NCI-H1694 (cell line): ENCODE data around the gene IQCN.

ENCODE experiments used
- DNase-seq: peaks from one replicate; lab custom pipeline; 2025; lab: John Stamatoyannopoulos, UW

IQCN gene

DNA sequence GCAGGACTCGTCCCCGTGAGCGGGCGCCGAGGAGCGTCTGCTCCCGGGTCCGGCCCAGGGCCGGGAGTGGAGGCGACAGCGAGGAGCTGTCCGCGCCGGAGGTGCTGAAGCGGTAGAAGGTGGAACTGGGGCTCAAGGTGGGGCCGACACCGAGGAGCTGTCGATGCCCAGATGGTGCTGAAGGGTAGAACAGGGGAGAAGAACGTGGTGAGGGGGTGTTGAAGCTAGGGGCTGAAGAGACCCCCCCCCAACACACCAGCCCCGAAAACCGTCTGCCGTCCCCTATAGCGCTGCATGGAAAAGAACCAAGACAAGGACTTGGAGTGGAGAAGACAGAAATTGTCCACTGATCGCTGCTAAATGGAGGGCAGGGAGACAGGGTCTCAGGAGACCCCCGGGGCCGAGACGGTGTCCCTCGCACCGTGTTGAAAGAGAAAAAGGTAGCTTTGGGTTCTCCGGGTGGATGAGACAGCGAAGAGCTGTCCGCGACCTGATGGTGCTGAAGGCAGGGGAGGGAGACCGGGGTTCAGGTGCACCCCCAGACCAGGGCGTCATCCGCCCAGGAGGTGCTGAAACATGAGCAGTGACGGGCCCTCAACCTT, 40.9 kb downstream of the IQCN start:
- DNase-seq, result no peak

DNA sequence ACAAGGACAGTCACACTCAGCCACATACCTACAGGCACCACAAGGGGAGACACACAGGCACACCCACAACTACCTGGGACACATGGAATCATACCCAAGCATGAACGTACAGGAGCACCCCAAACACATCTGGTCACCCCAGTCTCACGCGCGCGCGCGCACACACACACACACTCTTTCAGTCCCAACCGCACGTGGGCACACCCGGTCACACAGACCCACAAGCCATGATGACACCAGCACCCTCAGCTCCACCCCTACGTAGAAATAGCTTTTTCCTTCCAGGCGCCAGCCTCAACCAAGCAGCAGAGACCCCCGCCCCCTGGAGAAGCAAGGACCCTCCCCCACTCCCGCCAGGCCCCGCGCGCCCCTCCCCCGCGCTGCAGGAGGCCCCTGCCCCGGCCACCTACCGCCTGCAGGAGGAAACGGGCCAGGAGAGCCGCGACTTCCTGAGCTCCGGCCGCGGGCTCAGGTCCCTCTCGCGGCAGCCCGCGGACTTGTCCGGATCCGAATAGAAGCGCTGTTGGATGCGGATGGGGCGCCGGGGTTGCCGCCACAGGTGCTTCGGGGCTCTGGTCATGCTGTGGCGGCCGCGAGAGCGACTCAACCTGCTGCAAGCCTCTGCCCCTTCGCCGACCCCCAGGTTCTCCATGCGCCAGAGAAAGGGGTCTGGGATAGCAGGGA, 41.6 kb downstream of the IQCN start:
- peak; percentile 15 for DNase-seq

DNA sequence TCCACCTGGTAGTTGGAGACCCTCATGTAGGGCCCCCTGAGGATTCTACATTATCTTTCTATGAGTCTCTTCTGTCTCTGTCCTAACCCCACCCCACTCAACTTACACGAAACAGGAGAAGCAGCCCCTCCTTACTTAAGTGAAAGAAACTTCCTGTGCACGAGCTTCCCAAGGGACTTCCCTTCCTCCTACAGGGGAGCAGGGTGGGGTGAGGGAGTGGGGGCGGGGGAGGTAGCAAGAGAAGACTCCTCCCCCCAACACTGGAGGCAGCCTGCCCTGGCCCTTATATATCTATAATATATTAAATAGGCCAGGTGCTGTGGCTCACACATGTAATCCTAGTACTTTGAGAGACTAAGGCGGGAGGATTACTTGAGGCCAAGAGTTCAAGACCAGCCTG, 42.5 kb downstream of the IQCN start:
- no peak for DNase-seq

DNA sequence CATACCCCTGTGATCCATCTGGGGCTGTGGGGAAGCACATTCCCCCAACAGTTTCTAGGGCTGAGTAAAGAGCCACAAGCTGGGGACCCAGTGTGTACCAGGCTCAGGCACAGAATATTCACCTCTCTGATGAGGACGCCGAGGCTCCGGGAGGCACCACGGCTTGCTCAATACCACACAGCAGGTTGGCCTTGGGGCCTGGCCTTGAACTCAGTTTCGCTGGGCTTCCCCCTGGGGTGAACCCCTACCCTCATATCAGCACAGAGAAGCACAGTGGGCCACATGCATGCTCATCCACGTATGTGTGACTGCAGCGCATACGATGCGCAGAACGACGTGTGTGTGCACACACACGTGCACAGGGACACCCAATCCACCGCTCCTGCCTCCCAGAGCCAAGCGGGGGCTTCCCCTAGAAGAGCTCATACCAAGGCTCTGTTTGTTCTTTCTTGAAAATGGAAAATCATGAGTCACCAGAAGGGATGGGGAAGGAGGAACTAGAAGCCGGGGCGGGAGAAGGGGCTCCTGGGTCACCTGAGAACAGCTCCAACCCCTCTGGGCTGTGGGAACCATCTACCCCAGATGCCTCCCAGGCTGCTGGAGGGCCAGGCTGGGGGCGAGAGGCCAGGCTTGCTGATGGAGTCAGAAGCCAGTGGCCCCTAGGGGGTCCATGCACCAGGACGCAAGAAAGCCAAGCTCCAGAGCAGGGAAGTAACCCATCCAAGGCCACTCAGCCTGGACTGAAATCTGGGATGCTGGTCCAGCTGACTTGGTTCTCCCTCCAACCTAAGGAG, 43.1 kb downstream of the IQCN start:
- no peak for DNase-seq

DNA sequence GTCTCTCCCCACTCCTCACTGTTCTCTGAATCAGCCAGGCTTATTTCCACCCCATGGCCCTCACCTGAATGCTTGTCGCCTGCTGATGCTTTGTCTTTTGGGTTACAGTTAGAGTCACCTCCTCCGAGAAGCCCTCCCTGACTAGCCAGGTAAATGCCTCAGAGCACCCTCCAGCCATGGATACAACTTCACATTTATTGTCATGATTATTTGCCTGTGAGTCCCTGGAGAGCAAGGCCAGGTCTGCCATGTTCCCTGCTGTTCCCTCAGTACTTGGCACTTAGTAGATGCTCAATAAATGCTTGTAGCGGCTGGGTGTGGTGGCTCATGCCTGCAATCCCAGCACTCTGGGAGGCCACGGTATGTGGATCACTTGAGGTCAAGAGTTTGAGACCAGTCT, 44.3 kb downstream of the IQCN start:
- no peak for DNase-seq

DNA sequence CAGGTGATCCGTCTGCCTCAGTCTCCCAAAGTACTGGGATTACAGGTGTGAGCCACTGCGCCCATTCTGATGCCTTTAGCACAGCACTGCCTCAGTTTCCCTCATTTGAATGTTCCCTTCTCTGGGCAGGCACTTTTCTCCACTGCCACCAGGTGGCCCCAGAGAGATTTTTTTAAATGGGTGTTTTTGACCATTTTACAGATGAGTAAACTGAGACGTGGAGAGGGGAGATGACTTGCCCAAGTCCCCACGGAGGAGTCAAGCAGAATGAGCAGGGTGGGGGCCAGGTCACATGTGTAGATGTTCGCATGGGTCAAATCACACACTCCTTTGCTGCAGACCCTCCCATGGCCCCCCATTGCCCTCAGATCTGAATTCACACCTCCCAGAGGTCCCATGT, 44.8 kb downstream of the IQCN start:
- DNase-seq, result no peak

DNA sequence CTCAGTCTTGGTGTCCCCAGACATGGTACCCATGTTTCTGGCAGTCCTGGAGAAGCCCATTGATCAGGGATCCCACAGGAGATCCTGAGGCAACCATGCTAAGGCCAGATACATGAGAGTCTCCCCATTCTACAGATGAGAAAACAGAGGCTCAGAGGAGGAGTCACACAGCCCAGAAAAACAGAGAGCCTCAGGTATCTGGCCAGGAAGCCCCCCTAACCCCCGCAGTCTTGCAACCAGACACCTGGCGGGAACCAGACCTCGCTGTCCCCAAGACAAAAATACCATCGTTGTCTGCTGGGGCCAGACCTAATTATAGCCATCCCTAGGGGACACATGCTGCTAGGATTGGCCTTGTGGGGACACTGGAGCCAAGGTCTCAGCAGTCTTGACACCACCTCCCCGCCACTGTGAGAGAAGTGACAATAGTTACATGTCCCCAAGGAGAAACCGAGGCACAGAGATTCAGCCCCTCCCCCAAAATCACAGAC, 46.4 kb downstream of the IQCN start:
- DNase-seq, result no peak

DNA sequence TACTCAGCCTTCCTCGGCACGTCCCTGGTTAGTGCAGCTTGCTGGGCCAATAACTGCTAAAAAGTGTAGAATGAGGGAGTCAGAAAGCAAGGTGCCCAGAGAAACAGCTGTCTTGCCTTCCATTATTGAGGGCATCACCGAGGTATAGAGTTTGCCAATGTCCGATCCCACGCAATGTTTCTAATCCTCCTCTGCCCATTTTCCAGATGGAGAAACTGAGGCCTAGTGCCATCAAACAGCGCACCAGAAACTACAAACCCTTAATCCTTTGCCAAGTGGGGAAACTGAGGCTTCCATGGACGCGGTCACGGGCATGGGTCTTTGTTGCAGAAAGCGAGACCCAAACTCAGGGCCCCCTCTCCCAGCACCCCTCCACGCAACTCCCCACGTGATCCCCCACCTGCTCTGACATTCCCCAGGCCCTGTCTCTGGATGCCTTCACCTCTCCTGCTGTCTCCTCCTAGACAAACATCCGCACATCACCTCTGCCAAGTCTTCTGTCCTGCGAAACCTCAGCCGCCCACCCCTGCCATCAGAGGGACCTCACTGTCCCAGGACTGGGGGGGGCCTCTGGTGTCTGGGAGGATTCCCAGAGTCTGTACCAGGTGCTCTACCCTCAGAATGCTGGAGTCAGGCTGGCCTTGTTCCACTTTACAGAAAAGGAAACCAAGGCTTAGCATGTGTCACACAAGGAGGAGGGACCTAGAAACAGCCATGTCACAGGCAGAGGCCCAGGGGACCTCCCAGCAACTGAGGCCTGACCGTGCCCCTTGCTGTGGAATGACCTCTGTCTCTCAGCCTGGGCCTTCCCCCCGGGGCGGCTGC, 47.1 kb downstream of the IQCN start:
- DNase-seq, result no peak

DNA sequence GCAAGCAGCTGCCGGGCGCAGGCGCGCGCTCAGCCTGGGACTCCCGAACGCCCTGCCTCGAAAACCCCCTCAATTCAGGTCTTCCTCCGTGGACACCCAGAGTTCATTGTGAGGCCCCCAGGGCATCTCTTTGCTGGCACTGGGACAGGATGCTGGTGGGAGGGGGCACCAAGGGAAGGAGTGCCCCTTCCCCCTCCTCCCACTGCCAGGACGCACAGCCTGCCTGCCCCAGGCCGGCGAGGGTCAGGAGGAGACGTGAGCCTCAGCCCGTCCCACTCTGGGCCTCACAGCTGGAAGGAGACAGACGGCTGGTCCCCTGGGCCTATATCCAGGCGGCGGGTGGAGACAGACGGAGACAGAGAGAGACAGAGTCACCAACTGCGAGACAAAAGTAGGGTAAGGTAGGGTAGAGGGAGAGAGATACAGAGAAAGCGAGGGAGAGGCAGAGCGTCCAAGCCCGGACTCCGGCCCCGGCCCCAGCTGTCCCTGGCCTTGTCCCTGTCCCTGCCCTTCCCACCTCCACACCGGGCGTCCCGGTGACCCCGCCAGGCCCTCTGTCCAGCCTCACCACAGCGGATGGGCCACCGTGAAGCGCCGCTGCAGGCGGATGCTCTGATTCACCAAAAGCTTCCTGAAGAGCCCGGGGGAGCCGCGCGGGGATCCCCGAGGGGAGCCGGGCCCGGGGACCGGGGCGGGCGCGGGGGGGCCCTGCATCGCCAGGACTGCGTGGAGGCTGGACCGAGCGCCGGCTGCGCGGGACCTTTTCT, 48.4 kb downstream of the IQCN start, which contains the start of gene PDE4C:
TSS of gene PDE4C (minus strand) at position 737 of the 767 bp plus-strand sequence. CDS start at position 714, 23 bp downstream.
- no peak for DNase-seq

DNA sequence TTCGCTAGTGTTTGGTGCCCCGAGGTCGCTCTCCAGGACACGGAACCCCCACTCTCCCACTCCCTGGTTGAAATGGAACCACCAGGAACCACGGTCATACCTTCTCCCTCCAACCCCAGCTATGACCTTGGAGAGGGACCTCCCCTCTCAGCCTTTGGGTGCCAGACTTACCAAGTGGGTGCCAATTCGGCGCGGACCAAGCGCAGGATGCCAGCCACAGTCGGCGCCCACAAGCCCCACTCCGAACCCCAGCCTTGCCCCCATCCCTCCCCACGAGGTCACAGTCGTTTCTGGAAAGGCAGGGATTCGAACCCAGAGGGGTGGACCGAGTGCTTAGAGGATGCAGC, 48.9 kb downstream of the IQCN start:
- no peak for DNase-seq

DNA sequence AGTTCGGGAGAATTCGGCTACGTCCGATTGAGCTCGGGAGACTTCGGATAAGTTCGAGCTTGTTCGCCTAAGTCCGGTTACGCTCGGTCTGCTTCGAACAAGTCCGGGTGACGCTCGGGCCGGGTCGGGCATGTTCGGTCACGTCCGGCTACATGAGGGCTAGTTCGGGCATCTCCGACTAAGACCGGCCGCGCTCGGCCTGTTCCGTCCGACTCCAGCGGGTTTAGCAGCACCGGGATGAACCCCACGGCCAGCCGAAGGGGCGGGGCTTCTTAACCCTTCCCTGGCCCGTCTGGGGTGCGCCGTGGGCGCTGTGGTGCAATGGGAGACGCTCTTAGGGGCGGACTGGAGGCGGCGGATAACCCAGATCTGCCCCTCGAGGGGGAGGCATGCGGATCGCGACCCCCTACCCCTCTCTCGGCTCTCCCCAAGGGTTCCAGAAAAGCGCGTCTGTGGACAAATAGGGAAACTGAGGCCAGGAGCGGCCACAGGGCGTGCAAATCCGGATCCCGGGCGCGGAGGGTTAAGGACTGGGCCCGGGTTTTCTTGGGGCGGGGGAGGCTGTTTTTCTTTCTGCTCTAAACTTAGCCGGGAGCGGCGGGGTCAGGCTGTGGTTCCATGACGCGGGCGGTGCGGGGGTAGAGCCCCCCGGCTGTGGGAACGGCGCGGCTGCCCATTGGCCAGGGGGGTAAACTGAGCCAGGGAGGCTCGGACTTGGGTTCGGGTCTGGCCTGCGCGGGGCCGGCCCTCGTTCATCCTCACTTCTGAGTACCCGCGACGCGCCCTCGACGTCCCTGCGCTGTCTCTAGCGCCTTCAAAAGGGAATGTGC, 49.5 kb downstream of the IQCN start:
- DNase-seq, result peak; percentile 68

DNA sequence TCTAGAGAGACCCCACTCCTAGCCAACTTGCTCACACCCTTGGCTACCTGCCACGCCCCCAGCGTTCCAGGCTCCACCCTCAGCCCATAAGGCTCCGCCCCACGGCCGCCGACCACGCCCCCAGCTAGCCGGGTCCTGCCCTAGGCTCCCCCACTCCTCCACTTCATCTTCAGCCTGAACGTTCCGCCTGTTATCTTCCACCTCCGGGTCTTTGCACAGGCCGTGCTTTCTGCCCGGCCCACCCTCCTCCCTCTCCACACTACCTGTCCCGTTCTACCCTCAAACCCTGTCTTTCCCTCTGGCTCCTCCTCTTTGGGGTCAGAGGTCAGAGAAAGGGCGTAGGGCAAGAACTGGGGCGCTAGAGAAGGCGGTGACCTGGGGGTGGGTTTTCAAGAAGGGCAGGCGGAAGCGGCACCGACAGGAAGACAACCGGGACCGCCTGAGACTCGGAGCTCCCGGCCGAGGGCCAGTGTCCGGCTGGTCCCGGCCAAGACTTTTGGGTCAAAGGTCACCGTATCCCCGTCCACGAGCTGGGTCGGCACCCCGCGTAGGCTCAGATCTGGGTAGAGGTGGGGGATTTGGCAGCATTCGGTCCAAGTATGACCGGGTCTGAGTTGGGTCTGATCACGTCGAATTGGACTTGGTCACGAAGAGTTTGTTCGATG, 50.3 kb downstream of the IQCN start:
- no peak for DNase-seq

DNA sequence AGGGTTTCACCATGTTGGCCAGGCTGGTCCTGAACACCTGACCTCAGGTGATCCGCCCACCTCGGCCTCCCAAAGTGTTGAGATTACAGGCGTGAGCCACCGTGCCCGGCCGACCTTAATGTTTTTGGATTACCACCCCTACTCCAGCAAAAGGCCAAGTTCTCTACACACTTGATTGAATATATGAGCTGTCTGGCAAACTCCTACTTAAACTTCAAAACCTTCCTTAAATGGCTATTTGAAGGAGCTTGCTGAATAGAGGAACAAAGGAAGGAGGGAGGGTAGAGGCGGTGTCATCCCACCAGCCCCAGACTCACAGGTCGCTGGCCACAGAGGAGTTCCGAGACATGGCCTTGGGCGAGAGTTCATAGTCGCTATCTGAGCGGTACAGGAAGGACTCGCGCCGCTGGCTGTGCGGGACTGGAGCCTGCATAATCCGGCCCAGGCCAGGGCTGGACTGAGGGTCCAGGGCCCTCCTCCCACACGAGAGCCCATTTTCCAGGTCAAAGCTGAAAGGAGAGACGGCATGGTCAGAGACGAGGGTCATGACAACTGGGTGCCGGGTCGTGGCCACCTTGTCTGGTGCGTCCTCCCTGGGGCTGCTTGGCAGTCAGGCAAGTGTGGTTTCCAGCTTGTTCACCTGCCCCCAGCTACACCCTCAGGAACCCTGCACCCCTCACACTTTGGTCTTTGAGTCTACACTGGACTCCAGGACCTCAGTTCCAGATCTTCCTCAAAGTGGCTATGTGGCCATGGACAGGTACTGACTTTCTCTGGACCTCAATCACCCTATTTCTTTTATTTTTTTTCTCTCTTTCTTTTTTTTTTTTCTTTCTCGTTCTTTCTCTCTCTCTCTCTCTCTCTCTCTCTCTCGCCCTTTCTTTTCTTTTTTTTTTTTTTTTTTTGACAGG, 52.2 kb downstream of the IQCN start:
- DNase-seq, result no peak

DNA sequence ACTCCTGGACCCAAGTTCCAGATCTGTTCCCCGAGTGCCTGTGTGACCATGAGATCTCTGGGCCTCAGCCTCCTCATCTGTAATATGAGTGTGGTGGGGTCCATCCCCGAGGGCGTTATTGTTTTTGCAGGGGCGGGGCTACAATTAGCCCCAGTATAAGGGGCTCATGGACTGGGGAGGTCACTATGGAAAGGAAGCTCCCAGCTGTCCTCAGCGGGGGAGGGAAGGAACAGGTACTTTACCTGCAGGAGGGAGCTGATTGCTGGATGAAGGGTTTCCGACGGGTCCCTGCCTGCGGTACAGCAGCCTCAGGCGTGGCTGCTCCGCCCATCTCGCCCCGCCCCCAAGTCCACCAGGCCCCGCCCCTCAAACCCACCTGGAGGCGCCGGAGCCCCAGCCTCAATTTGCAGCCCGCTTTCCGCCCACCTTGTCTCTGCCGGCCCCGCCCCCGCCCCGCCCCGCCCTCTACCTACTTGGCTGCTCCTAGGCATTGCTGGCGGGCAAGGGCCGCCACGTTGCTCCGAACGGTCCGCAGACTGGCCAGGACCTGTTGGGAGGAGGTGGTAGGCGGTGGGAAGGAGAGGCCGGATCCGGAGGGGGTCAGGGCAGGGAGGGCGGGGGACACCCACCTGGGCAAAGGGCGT, 53.5 kb downstream of the IQCN start:
- no peak for DNase-seq

DNA sequence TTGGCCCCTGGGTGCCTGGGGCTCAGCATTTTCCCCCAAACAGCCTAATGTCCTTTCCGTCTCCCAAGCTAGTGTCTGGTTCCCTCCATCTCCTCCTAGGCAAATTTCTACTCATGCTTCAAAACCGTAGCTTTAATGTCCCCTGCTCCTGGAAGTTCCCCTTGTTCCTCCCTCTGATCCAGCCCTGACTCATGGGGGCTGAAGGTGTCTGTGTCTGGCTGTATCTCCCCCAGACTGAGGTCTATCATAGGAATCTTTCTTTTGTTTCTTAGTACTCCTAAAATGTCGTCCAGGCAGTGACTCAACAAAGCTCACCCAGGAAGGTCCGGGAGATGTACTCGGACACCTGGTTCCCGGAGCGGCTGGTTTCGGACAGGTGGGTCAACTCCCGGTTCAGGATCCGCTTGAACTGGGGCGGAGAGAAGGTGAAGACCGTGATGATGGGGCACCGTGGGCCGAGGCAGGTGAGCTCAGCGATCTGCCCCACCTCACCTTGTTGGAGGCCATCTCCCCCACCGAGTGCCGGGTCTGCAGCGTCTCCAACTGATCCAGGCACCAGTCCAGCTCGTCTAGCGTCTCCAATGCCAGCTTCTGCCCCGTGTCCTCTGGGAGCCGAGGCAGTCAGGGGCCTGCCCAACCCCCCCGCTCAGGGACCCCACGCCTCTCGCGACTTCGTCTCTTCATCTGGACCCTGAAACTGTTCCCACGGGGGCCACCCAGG, 54.2 kb downstream of the IQCN start:
- DNase-seq, result no peak

DNA sequence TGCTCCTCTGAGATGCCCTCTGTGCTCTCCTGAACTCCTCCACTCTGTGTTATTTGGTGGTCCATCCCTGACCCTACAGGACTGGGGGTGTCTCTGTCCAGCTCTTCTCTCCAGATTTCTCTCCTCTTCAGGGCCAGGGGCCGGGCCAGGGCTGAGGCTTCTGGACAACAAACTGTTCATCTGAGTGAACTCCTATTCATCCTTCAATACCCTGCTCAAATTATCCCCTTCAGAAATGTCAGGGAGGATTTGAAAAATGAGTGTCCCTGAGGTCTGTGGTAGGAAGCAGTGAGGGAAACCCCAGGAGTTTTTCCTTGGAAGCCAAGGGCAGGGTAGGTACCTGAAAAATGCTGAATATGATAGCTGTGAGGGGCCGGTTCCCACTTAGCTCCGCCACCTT, 55.7 kb downstream of the IQCN start:
- DNase-seq, result no peak

DNA sequence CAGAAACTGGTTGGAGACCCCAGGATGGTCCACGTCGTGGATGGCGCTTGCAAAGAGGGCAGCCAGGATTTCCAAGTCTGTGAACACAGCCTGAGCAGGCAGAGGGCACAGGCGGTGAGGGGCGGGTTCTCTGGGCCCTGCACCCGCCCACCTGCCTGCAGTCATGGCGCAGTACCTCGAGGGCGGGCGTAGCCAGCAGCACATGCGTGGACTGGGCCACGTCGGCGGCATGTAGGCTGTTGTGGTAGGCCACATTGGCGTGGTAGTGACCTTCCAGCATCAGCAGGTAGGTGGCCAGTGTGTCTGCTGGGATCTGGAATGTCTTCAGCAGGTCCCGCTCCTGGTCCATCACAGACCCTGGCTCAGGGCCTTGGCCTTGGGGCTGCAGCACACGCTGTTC, 56.1 kb downstream of the IQCN start:
- DNase-seq, result no peak

DNA sequence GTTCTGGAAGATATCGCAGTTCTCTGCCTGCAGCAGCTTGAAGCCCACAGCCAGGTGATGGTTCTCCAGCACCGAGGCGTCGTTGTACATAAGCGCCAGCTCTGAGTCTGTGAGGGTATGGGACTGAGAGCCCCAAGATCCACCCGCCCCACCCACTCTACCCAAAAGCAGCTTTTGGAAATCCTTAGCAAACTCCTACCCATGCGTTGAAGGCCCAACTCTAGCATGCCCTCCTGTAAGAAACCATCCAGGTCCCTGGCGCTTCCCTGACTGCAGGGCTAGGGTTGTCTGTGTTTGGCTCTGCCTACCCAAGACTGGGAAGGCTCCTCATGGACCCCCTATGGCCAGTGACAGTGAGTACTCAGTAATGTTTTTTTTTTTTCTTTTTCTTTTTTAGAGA, 57.5 kb downstream of the IQCN start:
- no peak for DNase-seq
